Parathyroid adenoma (tissue), 2 donors: ENCODE results near the gene SDR39U1.

Source experiments
- H2AFZ ChIP-seq: fragments of 300-600 bp; sonication (generic); one replicate; pipeline ENCODE4 v1.7.0; 2017; ENCODE audit warnings: antibody characterized with exemption, mild to moderate bottlenecking
- H3K27ac ChIP-seq: fragments of 300-600 bp; sonication (generic); one replicate; pipeline ENCODE4 v1.7.0; 2017
- H3K27me3 ChIP-seq: fragments of 300-600 bp; sonication (generic); one replicate; pipeline ENCODE4 v1.7.0; 2017; ENCODE audit warnings: low read length; ENCODE audit not compliant: control insufficient read depth, insufficient read depth
- H3K36me3 ChIP-seq: fragments of 300-600 bp; sonication (generic); one replicate; pipeline ENCODE4 v1.7.0; 2017; ENCODE audit warnings: low read length; ENCODE audit not compliant: control insufficient read depth, insufficient read depth
- H3K4me1 ChIP-seq: fragments of 300-600 bp; sonication (generic); one replicate; pipeline ENCODE4 v1.7.0; 2017; ENCODE audit warnings: control low read depth
- H3K4me2 ChIP-seq: fragments of 300-600 bp; sonication (generic); one replicate; pipeline ENCODE4 v1.7.0; 2017; ENCODE audit warnings: low read length
- H3K4me3 ChIP-seq: fragments of 300-600 bp; sonication (generic); one replicate; pipeline ENCODE4 v1.7.0; 2017; ENCODE audit warnings: low read depth, low read length
- H3K79me2 ChIP-seq: fragments of 300-600 bp; sonication (generic); one replicate; pipeline ENCODE4 v1.7.0; 2017; ENCODE audit warnings: control low read depth
- H3K9ac ChIP-seq: fragments of 300-600 bp; sonication (generic); one replicate; pipeline ENCODE4 v1.7.0; 2017; ENCODE audit warnings: mild to moderate bottlenecking
- H3K9me3 ChIP-seq: fragments of 300-600 bp; sonication (generic); one replicate; pipeline ENCODE4 v1.7.0; 2017; ENCODE audit warnings: low read length; ENCODE audit not compliant: control insufficient read depth
- TF ChIP-seq, protein P1 (sequence below): fragments of 300-600 bp; sonication (generic); IDR thresholded peaks from one replicate; pipeline ENCODE4 v1.7.0; 2017; ENCODE audit warnings: antibody characterized with exemption, mild to moderate bottlenecking
- donor health status: primary hyperparathyroidism.

Gene SDR39U1

DNA sequence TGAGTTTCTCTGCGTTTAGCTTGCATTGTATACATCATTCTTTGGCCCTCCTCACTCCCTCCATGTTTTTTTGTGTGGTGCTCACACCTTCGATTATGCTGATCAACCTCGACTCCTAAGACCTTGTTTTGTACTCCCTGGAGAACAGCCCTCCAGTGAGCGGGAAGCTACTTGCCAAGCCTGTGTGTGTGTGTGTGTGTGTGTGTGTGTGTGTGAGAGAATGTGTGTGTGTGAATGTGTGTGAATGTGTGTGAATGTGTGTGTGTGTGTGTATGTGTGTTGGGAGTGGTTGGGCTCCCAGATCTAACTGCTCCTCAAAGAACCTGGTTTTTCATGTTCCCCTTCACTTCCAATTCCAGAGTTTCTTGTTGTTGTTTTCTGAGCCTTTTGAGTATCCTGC, 37.8 kb downstream of the SDR39U1 start:
- Histone ChIP-seq H3K4me3 (no peak overlapping the region), H3K79me2 (peaks cover 2% of the 10 kb centered on the region), H3K9me3 (no peaks in the 10 kb centered on the region), H3K4me2 (no peak overlapping the region), H3K4me1 (peaks cover 12% of the 10 kb centered on the region), H3K9ac (no peak overlapping the region), H2AFZ (no peak overlapping the region), H3K27ac (no peak overlapping the region), H3K27me3 (no peaks in the 10 kb centered on the region), H3K36me3 (no peaks in the 10 kb centered on the region)
- TF ChIP-seq, protein P1, sequence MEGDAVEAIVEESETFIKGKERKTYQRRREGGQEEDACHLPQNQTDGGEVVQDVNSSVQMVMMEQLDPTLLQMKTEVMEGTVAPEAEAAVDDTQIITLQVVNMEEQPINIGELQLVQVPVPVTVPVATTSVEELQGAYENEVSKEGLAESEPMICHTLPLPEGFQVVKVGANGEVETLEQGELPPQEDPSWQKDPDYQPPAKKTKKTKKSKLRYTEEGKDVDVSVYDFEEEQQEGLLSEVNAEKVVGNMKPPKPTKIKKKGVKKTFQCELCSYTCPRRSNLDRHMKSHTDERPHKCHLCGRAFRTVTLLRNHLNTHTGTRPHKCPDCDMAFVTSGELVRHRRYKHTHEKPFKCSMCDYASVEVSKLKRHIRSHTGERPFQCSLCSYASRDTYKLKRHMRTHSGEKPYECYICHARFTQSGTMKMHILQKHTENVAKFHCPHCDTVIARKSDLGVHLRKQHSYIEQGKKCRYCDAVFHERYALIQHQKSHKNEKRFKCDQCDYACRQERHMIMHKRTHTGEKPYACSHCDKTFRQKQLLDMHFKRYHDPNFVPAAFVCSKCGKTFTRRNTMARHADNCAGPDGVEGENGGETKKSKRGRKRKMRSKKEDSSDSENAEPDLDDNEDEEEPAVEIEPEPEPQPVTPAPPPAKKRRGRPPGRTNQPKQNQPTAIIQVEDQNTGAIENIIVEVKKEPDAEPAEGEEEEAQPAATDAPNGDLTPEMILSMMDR = no peak

DNA sequence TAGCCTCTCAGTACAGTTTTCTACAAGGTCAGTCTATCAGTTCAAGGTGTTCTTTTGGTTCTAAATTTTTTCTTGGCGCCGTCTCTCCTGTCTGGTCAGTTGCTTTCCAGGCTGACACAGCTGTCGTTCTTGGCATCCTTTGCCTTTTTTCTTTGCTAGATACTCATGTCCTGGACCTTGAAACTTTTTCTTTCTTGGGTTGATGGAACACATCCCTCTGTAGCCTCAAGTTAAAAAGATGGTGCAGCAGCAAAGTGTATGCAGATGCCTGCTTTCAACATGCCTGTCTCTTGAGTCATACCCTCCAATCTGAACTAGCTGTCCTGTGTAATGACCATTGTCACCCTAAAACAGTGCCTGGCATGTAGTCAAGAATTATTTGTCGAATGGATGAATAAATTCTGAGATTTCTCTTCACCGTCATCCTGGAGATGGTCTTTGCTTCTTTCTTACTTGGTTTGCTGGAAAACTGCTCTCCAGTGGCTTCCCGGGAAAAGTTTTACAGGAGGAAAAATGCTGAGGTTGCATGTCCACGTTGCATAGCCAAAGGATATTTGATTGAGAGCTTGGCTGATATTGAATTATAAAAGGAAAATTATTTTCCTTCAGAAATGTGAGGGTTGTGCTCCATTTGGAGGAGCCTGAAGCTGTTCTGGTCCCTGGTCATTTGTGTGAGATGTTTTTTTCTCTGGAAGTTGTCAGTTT, 39.1 kb downstream of the SDR39U1 start:
- Histone ChIP-seq H3K27me3 (no peaks in the 10 kb centered on the region), H3K9ac (no peak overlapping the region), H3K36me3 (no peaks in the 10 kb centered on the region), H3K79me2 (peaks cover 2% of the 10 kb centered on the region), H3K4me1 (peaks cover 18% of the 10 kb centered on the region), H2AFZ (no peak overlapping the region), H3K4me2 (no peak overlapping the region), H3K27ac (no peak overlapping the region), H3K9me3 (no peaks in the 10 kb centered on the region), H3K4me3 (no peak overlapping the region)
- TF ChIP-seq, protein P1 = no peak

DNA sequence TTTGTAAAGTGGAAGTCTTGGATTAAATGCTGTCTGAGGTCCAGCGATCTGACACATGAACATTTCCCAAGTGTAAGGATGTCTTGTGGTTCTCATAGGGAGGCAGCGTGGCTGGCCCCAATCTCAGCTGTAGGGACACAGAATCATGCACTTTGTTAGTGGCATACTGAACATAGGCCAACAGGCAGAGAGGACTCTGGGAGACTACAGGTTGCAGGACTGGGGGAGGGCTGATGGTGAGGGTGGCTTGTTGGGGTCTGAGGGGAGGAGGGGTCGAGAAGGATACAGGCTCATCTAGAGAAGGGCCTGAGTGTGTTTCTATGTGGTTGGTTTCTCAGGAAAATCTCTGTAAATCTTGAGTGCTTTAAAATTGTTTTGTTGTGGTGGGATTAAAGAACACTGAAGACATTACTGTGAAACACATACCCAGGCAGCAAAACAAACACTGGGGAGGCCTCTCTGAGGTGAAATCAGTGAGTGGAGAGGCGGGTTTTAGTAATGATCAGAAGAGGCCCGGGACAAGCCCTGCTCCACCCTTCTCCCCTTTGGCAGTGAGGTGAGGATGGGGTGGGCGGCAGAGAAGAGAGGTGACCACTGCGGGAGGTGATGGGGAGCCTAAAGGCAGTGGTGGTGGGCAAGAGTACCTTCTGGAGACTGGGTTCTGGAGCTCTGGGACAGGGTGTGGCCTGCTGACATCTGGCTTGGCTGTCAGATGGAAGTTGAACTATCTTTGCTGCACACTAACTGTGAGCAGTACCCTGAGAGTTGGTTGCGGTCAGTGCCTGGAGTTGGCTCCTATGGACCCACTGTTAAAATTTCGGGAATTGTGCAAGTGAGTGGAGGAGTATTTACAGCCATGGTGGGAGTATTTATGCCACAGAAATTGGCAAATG, 40.5 kb downstream of the SDR39U1 start:
- Histone ChIP-seq H3K36me3 (no peaks in the 10 kb centered on the region), H3K27ac (no peak overlapping the region), H3K27me3 (no peaks in the 10 kb centered on the region), H2AFZ (no peak overlapping the region), H3K79me2 (peaks cover 2% of the 10 kb centered on the region), H3K9me3 (no peaks in the 10 kb centered on the region), H3K4me1 (peaks cover 18% of the 10 kb centered on the region), H3K4me3 (no peak overlapping the region), H3K9ac (no peak overlapping the region), H3K4me2 (no peak overlapping the region)
- TF ChIP-seq, protein P1 = no peak

DNA sequence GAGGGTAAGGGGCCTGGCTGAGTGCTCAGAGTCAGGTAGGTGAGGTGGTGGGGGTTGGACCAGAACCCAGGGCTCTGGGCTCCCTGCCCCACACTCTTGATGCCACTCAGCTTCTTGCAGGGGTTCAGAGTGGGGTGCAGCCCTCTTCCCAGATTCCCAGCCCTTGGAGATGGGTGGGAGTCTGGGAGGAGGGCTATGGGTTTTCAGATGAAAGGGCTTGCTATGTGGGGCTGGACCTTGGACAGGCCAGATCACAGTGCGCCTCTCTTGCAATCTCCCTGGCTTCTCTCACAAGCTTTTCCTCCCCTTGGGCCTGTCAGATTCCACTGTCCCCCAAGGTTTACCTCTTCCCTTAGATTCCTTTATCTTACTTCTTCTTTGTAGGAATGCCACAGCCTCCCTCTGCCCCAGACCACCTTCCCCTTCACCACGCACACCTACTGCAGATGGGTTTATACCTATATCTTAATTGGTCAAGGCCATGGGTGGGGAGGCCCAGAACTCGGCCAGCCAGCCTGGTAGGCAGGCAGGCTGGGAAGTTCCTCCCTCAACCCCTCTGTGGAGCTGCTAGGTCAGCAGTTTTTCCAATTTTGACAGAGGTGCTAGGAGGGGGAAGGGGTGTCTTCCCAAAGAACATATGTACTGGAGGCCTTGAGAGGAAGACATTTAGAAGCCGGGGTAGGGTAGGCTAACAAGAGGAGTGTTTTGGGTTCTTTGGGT, 42.4 kb downstream of the SDR39U1 start:
- H3K27me3 ChIP-seq = no peaks in the 10 kb centered on the region
- H3K36me3 ChIP-seq = no peaks in the 10 kb centered on the region
- H3K4me1 ChIP-seq = peaks cover 18% of the 10 kb centered on the region
- peak overlapping the region; percentile 74 for H3K4me3 ChIP-seq
- peak overlapping the region; percentile 45 for H3K27ac ChIP-seq
- H3K9ac ChIP-seq = no peak overlapping the region
- H3K9me3 ChIP-seq = no peaks in the 10 kb centered on the region
- H3K4me2 ChIP-seq = peak overlapping the region; percentile 90
- peak overlapping the region; percentile 93 for H2AFZ ChIP-seq
- peaks cover 2% of the 10 kb centered on the region for H3K79me2 ChIP-seq
- TF ChIP-seq, protein P1 = no peak
